ENCODE data around the gene SWT1.

DNA sequence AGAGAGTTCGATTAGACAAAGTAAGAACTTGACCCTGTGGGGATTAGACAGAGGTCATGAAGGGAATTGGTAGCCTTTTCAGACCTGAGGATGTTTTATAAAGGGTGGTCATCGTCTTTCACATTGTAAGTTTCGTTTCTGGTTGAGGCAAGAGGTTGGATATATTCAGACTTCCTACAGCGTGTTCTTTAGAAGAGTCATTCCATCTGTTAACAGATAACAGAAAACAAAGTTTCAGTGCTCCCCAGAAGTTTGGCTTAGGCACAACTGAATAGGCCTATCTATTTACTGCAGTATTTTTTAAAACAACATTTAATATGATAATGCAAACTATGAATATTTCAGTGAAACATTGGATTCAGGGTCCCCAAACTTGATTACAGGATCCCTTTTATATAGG is 177.2 kb downstream of the SWT1 start:
- no peak for TF ChIP-seq TCF4 (CRISPR knock-in tag; IDR thresholded peaks at IDR 0.05; ENCODE audit: borderline replicate concordance)
- no peak for TF ChIP-seq ZNF565 (CRISPR knock-in tag; conservative IDR thresholded peaks at IDR 0.05; ENCODE audit: low read depth)
- no peak for TF ChIP-seq ZNF8 (CRISPR knock-in tag; IDR thresholded peaks at IDR 0.05)
- TF ChIP-seq, protein P1, sequence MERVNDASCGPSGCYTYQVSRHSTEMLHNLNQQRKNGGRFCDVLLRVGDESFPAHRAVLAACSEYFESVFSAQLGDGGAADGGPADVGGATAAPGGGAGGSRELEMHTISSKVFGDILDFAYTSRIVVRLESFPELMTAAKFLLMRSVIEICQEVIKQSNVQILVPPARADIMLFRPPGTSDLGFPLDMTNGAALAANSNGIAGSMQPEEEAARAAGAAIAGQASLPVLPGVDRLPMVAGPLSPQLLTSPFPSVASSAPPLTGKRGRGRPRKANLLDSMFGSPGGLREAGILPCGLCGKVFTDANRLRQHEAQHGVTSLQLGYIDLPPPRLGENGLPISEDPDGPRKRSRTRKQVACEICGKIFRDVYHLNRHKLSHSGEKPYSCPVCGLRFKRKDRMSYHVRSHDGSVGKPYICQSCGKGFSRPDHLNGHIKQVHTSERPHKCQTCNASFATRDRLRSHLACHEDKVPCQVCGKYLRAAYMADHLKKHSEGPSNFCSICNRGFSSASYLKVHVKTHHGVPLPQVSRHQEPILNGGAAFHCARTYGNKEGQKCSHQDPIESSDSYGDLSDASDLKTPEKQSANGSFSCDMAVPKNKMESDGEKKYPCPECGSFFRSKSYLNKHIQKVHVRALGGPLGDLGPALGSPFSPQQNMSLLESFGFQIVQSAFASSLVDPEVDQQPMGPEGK (CRISPR knock-in tag; IDR thresholded peaks at IDR 0.05; ENCODE audit: borderline replicate concordance): no peak
- no peak for TF ChIP-seq ZC3H10 (CRISPR knock-in tag; IDR thresholded peaks at IDR 0.05)
- TF ChIP-seq ZFP3 (CRISPR knock-in tag; IDR thresholded peaks at IDR 0.05): no peak
- no peak for TF ChIP-seq PPARA (CRISPR knock-in tag; IDR thresholded peaks at IDR 0.05; ENCODE audit: borderline replicate concordance)
- TF ChIP-seq, protein P2, sequence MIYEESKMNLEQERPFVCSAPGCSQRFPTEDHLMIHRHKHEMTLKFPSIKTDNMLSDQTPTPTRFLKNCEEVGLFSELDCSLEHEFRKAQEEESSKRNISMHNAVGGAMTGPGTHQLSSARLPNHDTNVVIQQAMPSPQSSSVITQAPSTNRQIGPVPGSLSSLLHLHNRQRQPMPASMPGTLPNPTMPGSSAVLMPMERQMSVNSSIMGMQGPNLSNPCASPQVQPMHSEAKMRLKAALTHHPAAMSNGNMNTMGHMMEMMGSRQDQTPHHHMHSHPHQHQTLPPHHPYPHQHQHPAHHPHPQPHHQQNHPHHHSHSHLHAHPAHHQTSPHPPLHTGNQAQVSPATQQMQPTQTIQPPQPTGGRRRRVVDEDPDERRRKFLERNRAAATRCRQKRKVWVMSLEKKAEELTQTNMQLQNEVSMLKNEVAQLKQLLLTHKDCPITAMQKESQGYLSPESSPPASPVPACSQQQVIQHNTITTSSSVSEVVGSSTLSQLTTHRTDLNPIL (CRISPR knock-in tag; IDR thresholded peaks at IDR 0.05; ENCODE audit: low read depth): no peak

Data from SK-N-SH treated with all-trans-retinoic acid at 6 μM for 48 hours (cell line).